Measurements from ENCODE around the gene APBB3. TPM values are rescaled to one million over a fixed set of nuclear protein-coding genes. Genes with fewer than 3 reads are reported as not detected.

Gene APBB3
- total RNA-seq, 1 donor from 2014 or later: 26.5 TPM

DNA sequence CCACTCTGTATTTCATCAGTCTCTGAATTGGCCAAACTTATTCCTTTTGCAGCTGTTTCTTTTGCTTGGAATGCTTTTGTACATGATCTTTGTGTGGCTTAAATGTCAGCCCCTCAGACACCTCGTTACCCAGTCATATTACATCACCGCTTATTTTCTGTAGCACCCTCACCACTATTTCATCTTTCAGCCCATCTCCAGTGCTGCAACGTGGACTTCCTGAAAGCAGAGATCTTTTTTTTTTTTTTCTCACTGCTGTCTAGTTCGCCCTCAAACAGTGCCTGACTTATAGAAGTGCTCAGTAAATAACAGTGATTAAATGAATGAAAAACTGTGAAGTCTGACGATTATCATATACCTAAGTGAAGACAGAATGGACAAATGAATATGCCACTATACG is 8.0 kb downstream of the APBB3 start:
- intact Hi-C loops (cut with micrococcal nuclease): loop anchor here (1.0 to 10.0 kb wide), 5 partner anchors 8 to 1262 kb away; partner anchors contain the start of genes APBB3, CYSTM1, MATR3 and PFDN1

DNA sequence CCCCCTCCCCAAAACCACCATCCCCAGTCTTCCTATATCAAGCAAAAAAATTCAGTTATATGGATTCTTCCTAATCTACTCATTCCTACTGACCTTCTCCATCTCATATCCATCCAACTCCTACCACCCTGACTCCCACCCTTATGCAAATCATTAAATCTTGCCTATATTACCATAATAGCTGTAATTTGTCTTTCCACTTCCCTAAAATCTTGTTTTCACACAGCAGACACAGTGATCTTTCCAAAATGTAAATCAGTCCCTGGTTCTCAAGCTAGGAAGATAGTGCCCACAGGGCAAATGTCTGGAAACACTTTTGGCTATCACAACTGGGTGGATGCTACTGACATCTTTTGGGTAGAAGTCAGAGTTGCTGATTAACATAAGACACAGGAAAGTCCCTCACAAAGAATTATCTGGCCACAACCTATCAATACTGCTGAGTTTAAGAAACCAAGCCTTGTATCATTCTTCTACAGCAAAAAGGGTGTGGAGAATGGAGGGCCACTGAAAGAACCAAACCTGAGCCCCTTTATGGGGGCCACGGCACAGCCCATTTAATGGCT is 8.6 kb downstream of the APBB3 start:
- intact Hi-C loops (cut with micrococcal nuclease): loop anchor here (1.0 to 10.0 kb wide), 5 partner anchors 8 to 1261 kb away; partner anchors contain the start of genes APBB3, CYSTM1, MATR3 and PFDN1

DNA sequence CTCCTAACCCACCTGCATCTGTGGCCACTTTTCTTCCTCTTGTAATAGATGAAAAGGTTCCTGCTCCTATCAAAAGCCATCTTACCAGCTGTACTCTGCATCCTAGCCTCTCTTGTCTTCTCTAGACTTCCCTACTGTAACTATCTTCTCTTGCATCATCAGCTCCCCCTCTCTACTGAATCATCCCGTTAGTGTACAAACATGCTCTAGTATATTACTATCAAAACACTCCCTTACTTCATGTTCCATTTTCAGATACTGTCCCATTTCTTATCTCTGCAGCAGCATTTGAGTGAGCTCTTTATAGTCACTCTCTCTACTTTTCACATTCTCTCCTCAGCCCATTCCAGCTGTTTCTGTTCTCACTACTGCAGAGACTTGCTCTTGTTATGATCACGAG is 9.9 kb downstream of the APBB3 start:
- intact Hi-C loops (cut with micrococcal nuclease): loop anchor here (10.0 kb wide), 1 partner anchor 1260 kb away; the partner anchor contains the start of gene MATR3

DNA sequence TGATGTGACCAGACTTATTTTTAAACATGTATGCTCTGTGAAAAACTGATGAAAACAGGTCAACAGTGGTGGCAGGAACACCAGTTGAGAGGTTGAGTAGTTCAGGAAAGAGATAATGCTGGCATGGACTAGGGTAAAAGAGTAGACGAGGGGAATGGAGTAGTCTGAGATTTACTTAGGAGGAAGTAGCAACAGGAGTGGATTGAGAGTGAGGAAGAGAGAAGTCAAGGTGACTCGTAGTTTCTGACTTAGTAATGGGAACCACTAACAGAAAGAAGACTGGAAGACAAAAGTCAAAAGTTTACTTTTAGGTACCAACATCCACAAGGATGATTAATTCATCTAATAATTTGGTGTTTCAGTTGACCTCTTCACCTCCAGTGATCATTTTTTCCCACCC is 10.7 kb downstream of the APBB3 start:
- intact Hi-C loops (cut with micrococcal nuclease): loop anchor here (10.0 kb wide), 1 partner anchor 1259 kb away; the partner anchor contains the start of gene MATR3

DNA sequence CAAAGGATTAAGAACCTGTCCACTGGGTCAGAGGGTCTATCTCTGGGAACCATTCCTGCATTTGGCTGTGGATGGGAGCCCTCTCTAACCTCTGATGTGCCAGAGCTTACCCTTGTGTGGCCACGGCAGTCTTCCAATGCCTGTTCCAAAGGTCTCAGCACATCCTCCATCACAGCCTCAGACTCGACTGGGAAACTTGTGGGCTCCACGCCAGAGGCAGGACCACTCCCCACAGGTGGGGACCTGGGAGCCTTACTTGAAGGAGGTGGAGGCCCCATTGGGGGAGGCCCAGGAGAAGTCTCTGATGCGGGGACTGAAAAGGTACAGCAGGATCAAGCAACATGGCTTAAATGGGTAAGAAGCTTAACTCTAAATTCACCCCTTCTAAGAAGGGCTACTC is 12.5 kb downstream of the APBB3 start:
- intact Hi-C loops (cut with micrococcal nuclease): loop anchor here (10.0 kb wide), 1 partner anchor 1257 kb away; the partner anchor contains the start of gene MATR3

DNA sequence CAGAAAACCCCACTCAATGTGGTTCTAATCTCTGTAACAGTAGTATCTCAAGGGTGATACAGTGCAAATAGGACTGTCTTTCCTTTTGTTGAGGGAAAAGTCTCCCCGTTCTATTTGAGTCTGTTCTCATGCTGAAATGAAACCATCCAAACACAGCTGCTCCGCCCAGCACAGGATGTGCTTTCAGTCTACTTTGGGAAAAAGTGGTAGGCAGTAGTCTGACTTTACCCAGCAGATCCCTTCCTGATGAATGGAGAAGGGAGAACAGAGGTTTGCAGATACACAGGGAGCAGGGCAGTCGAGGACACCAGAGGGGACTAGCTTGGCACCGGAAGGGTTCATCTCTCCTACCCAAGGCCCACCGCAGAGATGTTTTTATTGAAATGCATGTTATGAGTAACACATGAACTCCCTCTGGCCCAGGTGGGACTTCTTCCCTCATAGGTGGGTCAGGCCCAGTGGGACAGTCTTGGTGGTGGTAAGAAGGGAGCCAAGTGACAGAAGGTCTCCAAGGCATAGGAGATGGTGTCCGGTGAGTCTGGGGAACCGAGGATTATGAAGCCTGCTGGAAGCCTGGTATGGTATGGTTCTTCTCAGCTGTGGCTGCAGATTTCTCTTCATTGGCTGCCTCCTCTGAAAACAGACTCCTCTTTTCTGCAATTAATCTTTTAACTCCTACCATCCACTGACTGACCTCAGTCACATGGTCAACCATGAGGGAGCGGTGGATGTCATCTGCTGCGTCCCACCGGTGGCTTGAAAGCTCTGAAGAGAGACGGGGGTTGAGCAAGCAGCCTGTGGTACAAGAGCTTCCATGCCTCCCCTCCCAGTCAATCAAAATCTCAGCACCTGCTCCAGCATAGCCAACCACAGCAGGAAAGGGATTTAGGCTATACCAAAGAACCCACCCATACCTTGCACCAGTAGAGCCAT is 14.0 kb downstream of the APBB3 start:
- intact Hi-C loops (cut with micrococcal nuclease): loop anchor here (10.0 kb wide), 1 partner anchor 1256 kb away; the partner anchor contains the start of gene MATR3

DNA sequence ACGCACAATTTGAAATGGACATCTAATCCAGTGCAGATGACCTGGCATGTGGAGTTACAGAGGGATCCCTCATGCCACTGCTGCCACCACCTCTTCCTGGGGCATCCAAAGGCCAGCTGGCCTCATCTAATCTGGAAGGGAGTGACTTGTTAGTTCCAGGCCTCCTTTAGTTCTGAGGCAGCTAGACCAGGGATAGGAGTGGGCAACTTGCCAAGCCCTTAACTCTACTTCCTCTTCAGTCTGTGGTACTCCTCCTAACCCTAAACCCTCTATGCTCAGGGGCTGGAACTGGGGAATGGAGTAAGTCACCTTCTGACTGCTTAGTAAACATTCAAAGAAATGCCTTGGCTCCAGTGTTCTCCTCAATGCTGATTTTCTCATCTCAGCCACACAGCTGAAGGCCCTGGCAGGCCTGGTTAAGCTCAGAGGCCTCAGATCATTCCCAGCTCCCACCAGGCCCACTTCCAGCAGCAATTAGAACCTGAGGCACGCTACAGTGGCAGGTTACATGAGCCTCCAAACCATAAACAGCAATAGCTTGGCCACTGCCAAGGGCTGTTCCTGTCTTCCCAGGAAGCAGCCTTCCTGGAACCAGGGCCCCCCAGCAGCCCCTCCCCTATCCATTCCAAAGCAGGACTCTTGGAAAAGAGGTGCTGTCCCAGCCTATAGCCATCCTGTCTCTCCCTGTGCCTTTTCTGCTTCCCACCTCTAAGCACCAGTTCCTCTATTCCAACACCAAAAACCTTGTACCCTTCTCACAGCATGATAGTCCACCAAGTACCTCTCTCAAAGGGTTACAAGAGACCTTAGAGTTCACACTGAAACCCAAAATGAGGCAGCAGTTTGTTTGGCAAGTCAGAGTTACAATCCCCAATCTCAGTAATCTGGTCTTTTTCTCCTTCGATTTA is 14.9 kb downstream of the APBB3 start:
- intact Hi-C loops (cut with micrococcal nuclease): loop anchor here (5.0 to 10.0 kb wide), 2 partner anchors 307 to 1255 kb away; partner anchors contain the start of gene MATR3

DNA sequence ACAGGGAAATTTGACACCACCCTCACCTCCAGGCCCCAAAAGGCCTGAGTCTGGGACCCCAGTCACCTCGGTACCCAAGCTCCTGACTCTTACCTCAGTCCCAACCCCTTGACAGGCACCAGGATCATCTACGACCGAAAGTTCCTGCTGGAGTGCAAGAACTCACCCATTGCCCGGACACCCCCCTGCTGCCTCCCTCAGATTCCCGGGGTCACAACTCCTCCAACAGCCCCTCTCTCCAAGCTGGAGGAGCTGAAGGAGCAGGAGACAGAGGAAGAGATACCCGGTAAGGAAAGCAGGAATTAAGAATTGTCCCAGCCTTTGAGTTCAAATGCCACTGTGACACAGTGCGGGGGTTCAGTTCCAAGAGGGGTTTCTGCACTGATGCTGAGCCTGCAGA is 15.6 kb downstream of the APBB3 start:
- intact Hi-C loops (cut with micrococcal nuclease): loop anchor here (5.0 kb wide), 1 partner anchor 306 kb away; no protein-coding TSS in a partner anchor

DNA sequence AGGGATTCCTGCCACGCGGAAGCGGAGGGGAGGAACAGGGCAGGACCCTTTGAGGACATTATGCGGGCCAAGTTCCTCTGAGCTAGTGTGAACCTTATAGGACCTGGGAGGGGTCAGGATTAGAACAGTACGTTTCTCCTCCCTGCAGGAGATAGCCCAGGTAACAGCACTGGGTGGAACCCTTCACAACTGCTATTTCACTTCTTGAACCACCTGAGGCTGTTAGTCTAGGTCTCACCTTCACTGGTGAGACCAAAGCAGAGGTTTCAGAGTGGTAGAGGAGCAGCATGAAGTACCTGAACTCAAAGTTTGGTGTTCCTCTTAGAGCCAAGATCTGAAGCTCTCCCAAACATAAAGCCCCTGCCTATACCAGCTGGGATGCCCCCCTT is 16.1 kb downstream of the APBB3 start:
- intact Hi-C loops (cut with micrococcal nuclease): loop anchor here (5.0 kb wide), 1 partner anchor 306 kb away; no protein-coding TSS in a partner anchor

DNA sequence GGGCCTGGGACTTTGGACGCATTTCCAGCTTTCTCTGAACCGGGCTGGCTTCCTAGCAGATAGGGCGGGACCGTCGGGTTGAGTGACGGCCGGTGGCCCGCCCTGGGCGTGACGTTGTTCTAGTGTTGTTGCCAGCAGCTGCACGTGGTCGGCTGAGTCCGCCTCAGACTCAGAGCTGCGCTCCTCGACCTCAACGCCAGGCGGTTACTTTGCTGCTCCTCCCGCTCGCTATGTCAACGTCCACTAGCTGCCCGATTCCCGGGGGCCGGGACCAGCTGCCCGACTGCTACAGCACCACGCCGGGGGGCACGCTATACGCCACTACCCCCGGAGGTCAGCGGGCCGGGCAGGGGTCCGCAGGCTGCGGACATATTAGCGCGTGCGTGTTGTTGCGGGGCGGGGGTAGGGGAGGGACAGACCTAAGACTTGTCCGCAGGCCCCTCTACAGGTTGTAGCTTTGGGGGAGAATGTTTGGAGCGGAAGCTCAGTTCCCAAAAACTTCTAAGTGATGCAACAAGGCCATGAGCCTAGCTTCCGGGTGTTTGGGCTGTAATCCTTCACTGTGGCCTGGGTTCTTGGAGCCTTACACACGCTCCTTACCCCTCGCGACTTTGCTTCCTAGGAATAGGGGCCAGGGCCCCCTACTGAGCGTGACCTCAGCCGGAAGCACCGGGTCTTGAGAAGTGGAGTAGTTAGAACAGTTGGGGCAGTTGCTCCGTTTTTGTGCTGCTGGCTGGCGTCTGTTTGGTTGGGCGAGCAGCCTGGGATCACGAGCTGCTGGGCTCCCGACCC is 16.7 kb downstream of the APBB3 start, which contains the start of gene EIF4EBP3:
Gene EIF4EBP3 (plus strand): TSS at position 155 of the 792 bp plus-strand sequence. CDS start 76 bp downstream, at position 231.
- intact Hi-C loops (cut with micrococcal nuclease): loop anchor here (1.0 to 5.0 kb wide), 11 partner anchors 10 to 305 kb away; partner anchors contain the start of genes ANKHD1, APBB3, HARS1 and HARS2

DNA sequence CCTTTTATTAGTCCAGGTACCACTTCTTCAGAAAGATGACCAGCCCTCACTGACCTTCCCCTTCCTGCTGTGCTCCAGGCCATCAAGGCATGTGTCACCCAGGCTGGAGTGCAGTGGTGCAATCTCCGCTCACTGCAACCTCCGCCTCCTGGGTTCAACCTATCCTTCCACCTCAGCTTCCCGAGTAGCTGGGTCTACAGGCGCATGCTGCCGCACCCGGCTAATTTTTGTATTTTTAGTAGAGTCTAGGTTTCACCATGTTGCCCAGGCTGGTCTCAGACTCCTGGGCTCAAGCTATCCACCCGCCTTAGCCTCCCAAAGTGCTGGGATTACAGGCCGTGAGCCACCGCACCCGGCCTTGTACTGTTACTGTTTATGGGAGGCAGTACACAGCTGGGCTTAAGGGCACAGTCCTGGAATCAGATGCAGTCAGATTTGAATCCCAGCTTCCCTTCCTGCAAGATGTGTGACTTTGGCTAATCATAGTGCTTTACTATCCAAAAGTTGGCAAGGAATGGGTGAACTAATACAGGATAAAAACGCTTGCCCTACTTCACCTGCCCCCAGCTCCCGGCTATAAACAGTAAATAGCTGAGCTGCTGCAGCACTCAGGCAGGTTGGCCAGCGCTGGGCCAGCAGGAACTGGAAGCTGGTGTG is 17.4 kb downstream of the APBB3 start:
- intact Hi-C loops (cut with micrococcal nuclease): loop anchor here (1.0 to 5.0 kb wide), 11 partner anchors 10 to 305 kb away; partner anchors contain the start of genes ANKHD1, APBB3, HARS1 and HARS2

DNA sequence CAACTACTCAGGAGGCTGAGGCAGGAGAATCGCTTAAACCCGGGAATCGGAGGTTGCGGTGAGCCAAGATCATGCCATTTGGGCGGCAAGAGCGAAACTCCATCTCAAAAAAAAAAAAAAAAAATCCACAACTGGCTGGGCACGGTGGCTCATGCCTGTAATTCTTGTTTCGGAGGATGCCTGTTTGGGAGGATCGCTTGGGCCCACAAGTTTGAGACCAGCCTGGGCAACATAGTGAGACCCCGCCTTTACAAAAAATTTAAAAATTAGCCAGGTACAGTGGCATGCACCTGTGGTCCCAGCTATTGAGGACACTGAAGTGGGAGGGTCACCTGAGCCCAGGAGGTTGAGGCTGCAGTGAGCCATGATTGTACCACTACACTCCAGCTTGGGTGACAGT is 18.8 kb downstream of the APBB3 start:
- intact Hi-C loops (cut with micrococcal nuclease): loop anchor here (2.0 to 5.0 kb wide), 2 partner anchors 173 to 303 kb away; no protein-coding TSS in a partner anchor

DNA sequence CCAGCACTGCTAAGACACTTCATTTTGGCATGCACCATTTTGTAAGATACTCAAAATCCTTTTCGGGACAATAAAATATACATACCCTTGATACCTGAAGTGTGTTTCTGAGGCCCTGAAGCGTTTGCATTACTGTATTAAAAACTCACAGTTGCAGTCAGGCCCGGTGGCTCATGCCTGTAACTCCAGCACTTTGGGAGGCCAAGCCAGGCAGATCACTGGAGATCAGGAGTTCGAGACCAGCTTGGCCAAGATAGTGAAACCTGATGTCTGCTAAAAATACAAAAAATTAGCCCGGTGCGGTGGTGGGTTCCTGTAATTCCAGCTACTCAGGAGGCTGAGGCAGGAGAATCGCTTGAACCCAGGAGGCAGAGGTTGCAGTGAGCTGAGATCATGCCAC is 19.4 kb downstream of the APBB3 start:
- intact Hi-C loops (cut with micrococcal nuclease): loop anchor here (5.0 kb wide), 1 partner anchor 303 kb away; no protein-coding TSS in a partner anchor

DNA sequence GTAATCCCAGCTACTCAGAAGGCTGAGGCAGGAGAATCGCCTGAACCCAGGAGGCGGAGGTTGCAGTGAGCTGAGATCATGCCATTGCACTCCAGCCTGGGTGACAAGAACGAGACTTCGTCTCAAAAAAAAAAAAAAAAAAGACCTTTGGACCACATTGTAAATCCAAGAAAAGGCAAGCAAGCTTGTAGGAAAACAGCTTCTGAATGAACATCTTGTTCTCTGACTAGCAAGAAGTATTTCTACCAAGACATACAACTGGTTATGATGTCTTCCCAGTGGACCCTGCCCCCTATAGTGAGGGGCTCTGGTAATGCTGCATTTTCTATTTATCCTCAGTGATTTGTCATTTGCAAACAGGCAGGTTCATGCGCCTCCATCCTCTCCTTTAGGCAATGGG is 21.4 kb downstream of the APBB3 start:
- intact Hi-C loops (cut with micrococcal nuclease): no loop called here

DNA sequence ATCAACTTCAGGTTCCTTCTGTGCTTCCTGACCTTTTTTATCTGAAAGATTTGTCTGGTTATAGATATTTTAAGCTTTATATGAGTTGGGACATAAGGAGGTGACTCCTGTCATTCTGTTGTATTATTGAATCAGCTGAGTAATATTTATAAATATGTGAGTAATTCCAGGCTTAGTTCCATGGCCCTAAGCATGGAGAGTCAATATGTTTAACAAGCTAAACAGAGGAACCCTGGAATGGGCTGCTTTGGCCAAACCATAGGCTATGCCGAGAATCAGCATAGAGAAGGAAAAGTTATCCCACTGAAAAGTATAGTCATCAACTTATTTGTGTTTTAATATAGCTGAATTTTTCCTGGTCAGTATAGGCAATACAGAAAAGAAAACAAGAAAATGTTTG is 24.2 kb downstream of the APBB3 start:
- intact Hi-C loops (cut with micrococcal nuclease): no loop called here

DNA sequence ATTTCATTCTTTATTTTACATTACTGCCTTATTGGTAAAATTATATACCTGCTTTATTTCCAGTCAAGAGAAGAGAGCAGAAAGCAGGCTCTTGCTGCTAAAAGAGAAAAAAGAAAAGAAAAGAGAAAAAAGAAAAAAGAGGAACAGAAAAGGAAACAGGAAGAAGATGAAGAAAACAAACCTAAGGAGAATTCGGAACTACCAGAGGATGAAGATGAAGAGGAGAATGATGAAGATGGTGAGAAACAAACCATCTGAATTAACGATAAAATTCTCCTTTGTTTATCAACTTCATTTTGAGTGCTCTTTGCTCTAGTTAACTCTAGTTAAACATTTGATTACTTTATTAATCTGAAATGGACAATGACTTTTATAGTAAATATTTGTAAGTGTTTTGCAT is 40.4 kb downstream of the APBB3 start:
- intact Hi-C loops (cut with micrococcal nuclease): no loop called here

DNA sequence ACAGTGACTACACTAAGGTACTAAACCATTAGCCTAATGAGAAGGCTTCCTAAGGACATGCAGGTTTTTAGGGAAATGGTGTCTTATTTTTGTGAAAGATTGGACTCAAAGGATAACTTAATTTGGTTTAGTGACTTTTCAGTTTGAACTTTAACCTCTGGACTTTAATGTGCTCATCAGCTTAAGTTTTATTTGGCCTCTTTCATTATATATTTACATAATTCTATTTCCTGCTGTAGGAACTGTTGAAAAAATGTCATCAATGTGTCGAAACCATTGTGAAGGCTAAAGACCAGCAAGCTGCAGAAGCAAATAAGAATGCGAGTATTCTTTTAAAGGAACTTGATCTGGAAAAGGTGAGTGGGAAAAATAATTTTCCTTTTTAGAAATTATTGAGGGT is 51.3 kb downstream of the APBB3 start:
- intact Hi-C loops (cut with micrococcal nuclease): no loop called here

DNA sequence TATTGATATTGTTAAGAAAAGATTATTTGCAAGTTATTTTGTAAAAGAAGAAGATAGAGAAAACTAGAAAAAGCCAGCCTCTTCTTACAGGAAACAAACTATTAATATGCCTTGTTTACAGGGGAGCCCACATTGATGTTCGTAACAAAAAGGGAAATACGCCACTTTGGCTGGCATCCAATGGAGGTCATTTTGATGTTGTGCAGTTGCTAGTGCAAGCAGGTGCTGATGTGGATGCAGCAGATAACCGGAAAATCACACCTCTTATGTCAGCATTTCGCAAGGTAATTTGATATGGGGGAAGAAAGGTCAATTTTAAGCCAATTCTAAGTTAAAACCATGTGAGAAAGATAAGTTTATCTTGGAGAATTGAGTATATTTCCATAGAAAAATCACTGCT is 54.5 kb downstream of the APBB3 start:
- intact Hi-C loops (cut with micrococcal nuclease): no loop called here

Measured in T-helper 1 cell treated with Interleukin-12 subunit alpha and Interleukin-12 subunit beta and Interleukin-4 antibody, amounts not matched to agents 30 ng/mL and 1 ng/mL, for 36 hours (primary cell).